ENCODE data around the gene CD53.
"Not testable (repeated sequence)": the region's sequence is repeated elsewhere in the genome, so short reads cannot be mapped to it uniquely, and the experiment has no call there.

The CD53 gene, protein sequence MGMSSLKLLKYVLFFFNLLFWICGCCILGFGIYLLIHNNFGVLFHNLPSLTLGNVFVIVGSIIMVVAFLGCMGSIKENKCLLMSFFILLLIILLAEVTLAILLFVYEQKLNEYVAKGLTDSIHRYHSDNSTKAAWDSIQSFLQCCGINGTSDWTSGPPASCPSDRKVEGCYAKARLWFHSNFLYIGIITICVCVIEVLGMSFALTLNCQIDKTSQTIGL

DNA sequence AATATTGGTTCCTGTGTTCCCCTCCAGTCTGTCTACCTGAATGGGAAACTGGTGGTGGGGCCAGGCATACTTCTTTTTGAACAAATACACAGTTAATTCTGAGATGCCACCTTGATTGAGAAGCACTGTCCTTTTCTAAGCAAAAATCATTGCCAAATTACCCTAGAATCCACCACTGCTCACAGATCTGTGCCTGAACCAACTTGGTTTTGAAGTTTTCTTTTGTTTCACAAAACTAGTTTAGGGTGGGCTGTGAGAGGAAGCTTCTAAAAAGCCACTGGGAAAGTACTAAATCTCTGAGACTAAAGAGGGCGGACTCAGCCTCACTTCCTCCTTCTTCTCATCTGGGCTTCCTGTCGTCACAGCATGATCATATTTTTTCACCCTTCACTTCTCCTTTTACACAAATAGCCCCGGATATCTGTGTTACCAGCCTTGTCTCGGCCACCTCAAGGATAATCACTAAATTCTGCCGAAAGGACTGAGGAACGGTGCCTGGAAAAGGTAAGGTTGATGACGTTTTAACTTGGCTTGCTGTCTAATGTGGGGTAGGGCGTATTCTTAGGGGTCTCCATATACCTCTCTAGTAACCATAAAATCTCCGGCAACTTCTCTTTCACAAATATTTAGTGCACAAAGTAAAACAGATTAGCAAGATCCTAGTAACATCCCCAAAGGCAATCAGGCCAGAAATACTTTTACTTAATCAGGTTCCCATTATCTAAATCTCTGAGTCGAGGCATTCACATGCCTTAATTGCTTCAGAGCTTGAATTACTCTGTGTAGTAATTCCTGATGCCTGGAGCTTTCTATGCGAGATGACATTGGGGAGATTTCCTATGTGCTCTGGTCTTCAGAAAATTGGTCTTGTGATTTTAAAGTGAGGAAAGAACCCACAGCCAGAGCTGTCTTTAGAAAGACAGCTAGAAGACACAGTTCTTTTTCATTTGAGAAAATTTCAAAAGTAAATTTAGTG, at the start of gene CD53:
Gene CD53 (plus strand): TSS at position 404 of the 976 bp plus-strand sequence. CDS start 18,261 bp downstream, outside the sequence.
- peak; percentile 53 for DNase-seq
- Mint-ChIP-seq H3K36me3 (ENCODE audit: low read depth) (peaks cover 52% of the 10 kb centered on the region), H3K27me3 (no peaks in the 10 kb centered on the region), H3K4me1 (ENCODE audit: low read depth) (peaks cover 51% of the 10 kb centered on the region), H3K4me3 (peak within 1 kb of the TSS; percentile 88), H3K27ac (peak within 1 kb of the TSS; percentile 99), H3K9me3 (peaks cover 5% of the 10 kb centered on the region)

DNA sequence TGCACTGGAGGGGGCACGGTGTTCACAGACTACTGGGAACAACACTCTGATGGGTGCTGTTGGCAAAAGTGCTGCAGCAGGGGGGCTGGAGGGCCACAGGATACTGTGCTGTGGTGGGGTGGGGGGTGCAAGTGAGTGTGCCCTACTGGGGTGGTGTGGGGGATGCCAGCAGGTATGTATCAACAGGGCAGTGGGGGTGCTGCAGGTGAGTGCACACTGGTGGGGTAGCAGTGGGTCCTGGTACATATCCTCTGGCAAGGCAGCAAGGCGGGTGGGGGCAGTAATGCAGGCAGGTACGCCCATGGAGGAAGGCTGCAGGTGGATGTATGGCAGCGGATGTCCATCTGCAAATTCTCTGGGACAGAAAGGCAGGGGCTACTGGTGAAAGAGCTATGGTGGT, 48.8 kb upstream of the CD53 start:
- H3K9me3 Mint-ChIP-seq: peaks cover 5% of the 10 kb centered on the region
- no peak for DNase-seq
- H3K4me3 Mint-ChIP-seq: no peak overlapping the region
- H3K4me1 Mint-ChIP-seq (ENCODE audit: low read depth): no peaks in the 10 kb centered on the region
- H3K27ac Mint-ChIP-seq: no peak overlapping the region
- no peaks in the 10 kb centered on the region for H3K36me3 Mint-ChIP-seq (ENCODE audit: low read depth)
- H3K27me3 Mint-ChIP-seq: peaks cover 3% of the 10 kb centered on the region

DNA sequence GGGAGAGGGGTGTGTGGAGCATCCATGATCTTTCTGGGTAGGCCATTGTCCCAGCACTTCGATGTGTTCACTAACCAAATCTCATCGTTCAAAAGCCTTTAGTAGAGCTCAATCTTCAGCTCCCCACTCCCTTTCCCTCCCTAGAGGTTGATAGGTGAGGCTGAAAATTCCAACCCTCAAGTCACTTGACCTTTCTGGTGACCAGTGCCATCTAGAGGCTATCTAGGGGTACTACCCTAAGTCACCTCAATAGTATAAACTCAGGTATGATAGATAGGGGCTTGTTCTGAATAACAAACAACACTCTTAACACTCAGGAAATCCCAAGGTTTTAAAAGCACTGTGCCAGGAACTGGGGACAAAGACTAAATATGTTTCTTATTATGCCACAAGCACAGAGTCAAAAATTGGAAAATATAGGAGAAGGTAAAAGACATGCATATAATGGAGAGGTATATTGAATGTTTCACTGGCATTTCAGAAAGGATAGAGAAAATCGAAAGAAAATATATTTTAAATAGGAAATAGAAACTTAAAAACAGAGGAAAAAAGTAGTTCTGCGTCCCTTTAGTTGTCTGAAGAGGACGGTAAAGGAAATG, 42.9 kb upstream of the CD53 start:
- Mint-ChIP-seq H3K36me3 (ENCODE audit: low read depth) (no peaks in the 10 kb centered on the region), H3K27ac (no peak overlapping the region)
- no peak for DNase-seq

DNA sequence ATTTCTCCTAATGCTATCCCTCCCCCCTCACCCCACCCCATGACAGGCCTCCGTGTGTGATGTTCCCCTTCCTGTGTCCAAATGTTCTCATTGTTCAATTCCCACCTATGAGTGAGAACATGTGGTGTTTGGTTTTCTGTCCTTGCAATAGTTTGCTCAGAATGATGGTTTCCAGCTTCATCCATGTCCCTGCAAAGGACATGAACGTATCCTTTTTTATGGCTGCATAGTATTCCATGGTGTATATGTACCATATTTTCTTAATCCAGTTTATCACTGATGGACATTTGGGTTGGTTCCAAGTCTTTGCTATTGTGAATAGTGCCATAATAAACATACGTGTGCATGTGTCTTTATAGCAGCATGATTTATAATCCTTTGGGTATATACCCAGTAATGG, 39.2 kb upstream of the CD53 start:
- H3K4me3 Mint-ChIP-seq; H3K4me1 Mint-ChIP-seq (ENCODE audit: low read depth): not testable (repeated sequence)

More for the DNA sequence above, 42.9 kb upstream of the CD53 start:
- H3K27me3 Mint-ChIP-seq: peaks cover 1% of the 10 kb centered on the region
- H3K4me1 Mint-ChIP-seq (ENCODE audit: low read depth): peaks cover 3% of the 10 kb centered on the region
- H3K4me3 Mint-ChIP-seq: no peak overlapping the region
- no peaks in the 10 kb centered on the region for H3K9me3 Mint-ChIP-seq

DNA sequence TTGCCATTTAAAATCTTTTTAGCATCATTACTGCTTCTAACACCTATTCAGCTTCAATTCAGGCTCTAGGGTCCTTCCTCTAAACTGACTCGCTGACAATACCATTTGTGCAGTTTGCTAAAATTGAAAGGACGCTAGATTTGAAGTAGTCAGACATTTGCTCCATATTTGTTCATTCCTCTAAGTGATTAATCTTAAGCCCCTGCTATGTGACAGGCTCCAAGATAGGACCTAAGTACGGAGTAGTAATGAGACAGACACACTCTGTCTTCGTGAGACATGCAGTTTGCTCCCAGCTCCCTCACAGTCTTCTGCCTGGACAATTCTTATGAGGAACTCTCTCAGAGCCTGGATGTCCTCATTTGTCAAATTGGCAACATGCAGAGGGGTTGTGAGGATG, 26.1 kb upstream of the CD53 start:
- Mint-ChIP-seq H3K4me3 (no peak overlapping the region), H3K4me1 (ENCODE audit: low read depth) (no peaks in the 10 kb centered on the region), H3K27ac (no peak overlapping the region), H3K36me3 (ENCODE audit: low read depth) (no peaks in the 10 kb centered on the region), H3K27me3 (no peaks in the 10 kb centered on the region), H3K9me3 (no peaks in the 10 kb centered on the region)
- DNase-seq: no peak

More for the DNA sequence above, 39.2 kb upstream of the CD53 start:
- H3K27me3 Mint-ChIP-seq; H3K9me3 Mint-ChIP-seq; H3K27ac Mint-ChIP-seq; H3K36me3 Mint-ChIP-seq (ENCODE audit: low read depth); DNase-seq: not testable (repeated sequence)

DNA sequence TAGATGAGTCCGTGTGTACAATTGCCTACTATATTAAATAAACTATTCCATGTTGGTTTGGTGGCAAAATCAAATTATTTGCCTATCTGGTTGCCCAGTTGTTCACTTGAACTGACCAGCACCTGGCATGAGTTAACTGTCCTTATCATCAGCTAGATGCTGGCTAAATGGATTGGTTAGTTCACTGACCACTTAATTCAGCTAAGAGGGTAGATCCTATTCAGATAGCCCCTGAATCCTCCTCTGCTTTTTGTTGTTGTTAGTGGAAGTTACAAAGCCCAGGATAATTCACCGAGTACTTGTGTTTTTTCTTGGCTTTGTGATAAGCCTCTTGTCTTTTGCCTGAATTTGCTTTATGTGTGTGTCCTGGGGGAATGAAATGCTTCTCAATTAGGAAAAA, 22.8 kb upstream of the CD53 start:
- H3K27me3 Mint-ChIP-seq: peaks cover 3% of the 10 kb centered on the region
- no peak for DNase-seq
- no peaks in the 10 kb centered on the region for H3K36me3 Mint-ChIP-seq (ENCODE audit: low read depth)
- no peak overlapping the region for H3K4me3 Mint-ChIP-seq
- no peak overlapping the region for H3K27ac Mint-ChIP-seq
- peaks cover 2% of the 10 kb centered on the region for H3K4me1 Mint-ChIP-seq (ENCODE audit: low read depth)
- no peaks in the 10 kb centered on the region for H3K9me3 Mint-ChIP-seq

DNA sequence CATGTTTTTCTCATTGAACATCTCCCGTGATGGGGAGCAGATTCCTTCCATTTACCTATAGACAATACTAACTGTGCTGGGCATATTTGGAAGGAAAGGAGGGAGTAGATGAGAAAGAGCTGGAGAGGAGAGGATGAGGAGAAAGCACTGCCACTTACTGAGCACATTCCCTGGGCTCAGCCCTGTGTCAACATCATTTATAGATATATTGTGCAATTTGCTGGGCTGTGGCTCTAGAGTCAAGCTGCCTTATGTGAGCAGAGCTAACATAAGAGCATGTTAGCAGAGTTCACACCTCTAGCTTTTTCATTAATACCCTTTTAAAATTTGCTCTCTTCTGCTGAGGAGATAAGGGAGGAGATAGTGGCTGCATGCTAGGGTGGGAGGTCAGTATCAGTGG, 22.3 kb upstream of the CD53 start:
- H3K27ac Mint-ChIP-seq: no peak overlapping the region
- no peaks in the 10 kb centered on the region for H3K36me3 Mint-ChIP-seq (ENCODE audit: low read depth)
- no peaks in the 10 kb centered on the region for H3K9me3 Mint-ChIP-seq
- DNase-seq: no peak
- no peak overlapping the region for H3K4me3 Mint-ChIP-seq
- H3K4me1 Mint-ChIP-seq (ENCODE audit: low read depth): peaks cover 2% of the 10 kb centered on the region
- peaks cover 3% of the 10 kb centered on the region for H3K27me3 Mint-ChIP-seq

DNA sequence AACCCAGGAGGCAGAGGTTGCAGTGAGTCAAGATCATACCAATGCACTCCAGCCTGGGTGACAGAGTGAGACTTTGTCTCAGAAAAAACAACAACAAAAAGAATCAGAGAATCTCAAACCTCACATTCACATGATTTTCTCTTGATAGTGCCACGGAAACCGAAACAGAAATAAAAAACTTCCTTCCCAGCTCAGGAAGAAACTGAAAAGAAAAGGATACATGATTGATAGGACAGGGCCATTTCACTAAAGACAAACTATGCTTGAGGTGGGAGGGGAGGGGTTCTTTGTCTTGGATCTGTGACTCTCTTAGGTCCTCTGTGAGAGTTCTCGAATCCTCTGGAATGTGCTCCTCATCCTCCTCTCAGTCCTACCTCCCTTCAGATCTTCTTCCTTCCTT, 19.8 kb upstream of the CD53 start:
- no peak overlapping the region for H3K27ac Mint-ChIP-seq
- peaks cover 3% of the 10 kb centered on the region for H3K27me3 Mint-ChIP-seq
- DNase-seq: no peak
- no peaks in the 10 kb centered on the region for H3K36me3 Mint-ChIP-seq (ENCODE audit: low read depth)
- H3K4me1 Mint-ChIP-seq (ENCODE audit: low read depth): peaks cover 7% of the 10 kb centered on the region
- H3K4me3 Mint-ChIP-seq: no peak overlapping the region
- no peaks in the 10 kb centered on the region for H3K9me3 Mint-ChIP-seq

DNA sequence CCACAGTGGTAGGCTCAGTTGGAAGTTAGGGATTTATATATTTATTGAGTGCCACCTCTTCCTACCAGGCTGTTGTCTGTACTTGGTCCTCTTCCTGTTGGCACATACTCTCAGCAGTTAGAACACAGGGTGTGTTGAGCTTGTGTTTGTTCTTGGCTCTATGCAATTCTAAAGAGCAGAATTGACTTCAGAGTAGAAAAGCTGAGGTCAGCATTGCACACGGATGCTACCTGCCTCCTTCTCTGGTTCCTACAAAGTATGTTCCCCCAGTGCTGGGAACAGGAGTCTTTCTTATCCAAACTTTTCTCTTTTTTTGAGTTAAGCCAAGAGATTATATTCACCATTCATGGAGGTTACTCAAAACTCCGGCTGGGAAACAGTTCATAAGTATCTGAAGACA, 16.5 kb upstream of the CD53 start:
- H3K27me3 Mint-ChIP-seq: peaks cover 3% of the 10 kb centered on the region
- no peaks in the 10 kb centered on the region for H3K36me3 Mint-ChIP-seq (ENCODE audit: low read depth)
- no peak overlapping the region for H3K27ac Mint-ChIP-seq
- H3K4me3 Mint-ChIP-seq: no peak overlapping the region
- peaks cover 4% of the 10 kb centered on the region for H3K9me3 Mint-ChIP-seq
- peaks cover 26% of the 10 kb centered on the region for H3K4me1 Mint-ChIP-seq (ENCODE audit: low read depth)
- DNase-seq: no peak

DNA sequence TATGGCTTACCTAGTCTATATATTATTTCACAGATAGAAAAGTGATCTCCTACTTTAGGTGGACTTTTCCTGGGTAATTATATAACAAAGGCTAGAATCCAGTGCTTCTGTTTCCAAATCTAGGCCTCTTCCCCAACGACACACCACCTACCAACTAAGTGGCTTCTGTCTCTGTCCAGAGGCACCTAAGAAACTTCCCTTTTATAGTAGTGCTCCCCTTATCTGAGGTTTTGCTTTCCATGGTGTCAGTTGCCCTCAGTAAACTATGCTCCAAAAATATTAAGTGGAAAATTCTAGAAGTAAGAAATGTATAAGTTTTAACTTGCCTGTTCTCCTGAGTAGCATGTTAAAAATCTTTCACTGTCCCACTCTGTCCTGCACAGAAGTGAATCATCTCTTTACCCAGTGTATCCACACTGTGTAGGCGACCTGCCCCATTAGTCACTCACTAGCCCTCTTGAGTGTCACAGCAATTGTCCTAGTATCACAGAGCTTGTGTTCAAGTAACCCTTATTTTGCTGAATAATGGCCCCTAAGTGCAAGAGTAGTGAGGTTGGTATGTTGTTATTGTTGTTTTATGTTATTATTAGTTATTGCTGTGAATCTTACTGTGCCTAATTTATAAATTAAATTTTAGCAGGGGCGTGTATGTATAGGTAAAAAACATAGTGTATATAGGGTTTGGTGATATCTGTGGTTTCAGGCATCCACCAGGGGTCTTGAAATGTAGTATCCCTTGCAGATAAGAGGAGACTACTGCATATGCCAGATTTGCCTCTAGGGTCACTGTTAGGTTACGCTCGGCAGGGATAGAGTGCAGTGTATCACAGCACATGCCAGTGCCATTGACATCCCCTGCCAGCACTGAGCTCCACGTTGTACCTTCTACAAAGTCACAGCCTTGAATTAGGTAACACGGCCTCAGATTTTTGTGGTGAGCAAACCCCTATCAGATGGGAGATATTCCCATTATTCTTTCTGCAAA, 14.7 kb upstream of the CD53 start:
- Mint-ChIP-seq H3K9me3 (peaks cover 8% of the 10 kb centered on the region), H3K4me3 (no peak overlapping the region), H3K27me3 (peaks cover 3% of the 10 kb centered on the region), H3K27ac (no peak overlapping the region), H3K36me3 (ENCODE audit: low read depth) (no peaks in the 10 kb centered on the region), H3K4me1 (ENCODE audit: low read depth) (peaks cover 32% of the 10 kb centered on the region)
- DNase-seq: no peak

DNA sequence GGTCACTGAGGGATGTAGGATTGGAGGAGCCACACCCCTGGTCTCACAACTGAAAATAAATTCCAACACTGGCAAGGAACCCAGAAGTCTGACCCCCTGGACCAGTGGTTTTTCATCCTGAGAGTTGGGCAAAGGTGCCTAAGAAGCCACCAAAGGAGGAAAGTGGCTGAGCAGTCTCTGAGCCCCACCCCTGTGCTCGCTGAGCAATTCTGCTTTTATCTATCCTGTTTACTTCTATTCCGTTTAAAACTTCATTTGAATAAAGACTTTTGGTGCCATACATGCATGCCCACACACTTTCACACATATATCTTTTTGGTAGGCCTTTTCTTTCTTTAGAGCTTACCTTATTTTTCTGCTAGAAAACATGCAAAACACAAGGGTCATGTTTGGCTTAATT, 13.9 kb upstream of the CD53 start:
- Mint-ChIP-seq H3K27me3 (peaks cover 3% of the 10 kb centered on the region), H3K27ac (no peak overlapping the region), H3K9me3 (peaks cover 9% of the 10 kb centered on the region), H3K4me1 (ENCODE audit: low read depth) (peaks cover 38% of the 10 kb centered on the region), H3K4me3 (no peak overlapping the region), H3K36me3 (ENCODE audit: low read depth) (no peaks in the 10 kb centered on the region)
- DNase-seq: no peak

DNA sequence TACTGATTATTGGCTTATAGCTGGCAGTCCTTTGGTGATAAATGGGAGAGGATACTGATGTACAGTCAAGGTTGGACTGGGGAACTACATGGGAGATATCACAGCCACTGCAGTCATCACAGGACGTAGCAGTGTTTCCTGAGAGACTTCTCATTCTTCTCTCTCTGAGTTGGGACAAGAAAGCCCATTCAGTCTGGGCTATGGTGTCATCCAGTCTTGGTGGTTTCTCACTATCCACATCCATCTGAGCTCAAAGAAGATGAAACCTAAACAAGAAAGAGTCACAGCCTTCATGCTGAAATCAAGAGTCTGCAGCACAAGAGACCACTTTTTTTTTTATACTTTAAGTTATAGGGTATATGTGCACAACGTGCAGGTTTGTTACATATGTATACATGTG, 12.8 kb upstream of the CD53 start:
- Mint-ChIP-seq H3K27me3 (no peaks in the 10 kb centered on the region), H3K9me3 (peaks cover 20% of the 10 kb centered on the region), H3K4me1 (ENCODE audit: low read depth) (peaks cover 49% of the 10 kb centered on the region), H3K27ac (peak overlapping the region; percentile 27), H3K4me3 (no peak overlapping the region), H3K36me3 (ENCODE audit: low read depth) (peaks cover 9% of the 10 kb centered on the region)
- DNase-seq: no peak

DNA sequence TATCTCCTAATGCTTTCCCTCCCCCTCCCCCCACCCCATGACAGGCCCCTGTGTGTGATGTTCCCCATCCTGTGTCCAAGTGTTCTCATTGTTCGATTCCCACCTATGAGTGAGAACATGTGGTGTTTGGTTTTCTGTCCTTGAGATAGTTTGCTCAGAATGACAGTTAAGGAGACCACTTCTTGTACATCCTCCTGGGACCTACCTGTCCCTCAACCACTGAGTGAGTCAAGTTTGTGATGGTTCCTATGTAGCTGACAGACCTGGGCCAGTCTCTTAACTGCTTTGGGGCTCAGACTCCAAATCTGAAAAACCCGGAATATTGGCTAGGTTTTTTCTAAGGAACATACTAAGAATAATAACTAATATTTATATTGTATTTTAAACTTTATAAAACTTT, 12.3 kb upstream of the CD53 start:
- H3K27ac Mint-ChIP-seq; DNase-seq; H3K36me3 Mint-ChIP-seq (ENCODE audit: low read depth); H3K4me3 Mint-ChIP-seq; H3K27me3 Mint-ChIP-seq: not testable (repeated sequence)
- H3K9me3 Mint-ChIP-seq: peaks cover 24% of the 10 kb centered on the region
- H3K4me1 Mint-ChIP-seq (ENCODE audit: low read depth): peaks cover 49% of the 10 kb centered on the region

DNA sequence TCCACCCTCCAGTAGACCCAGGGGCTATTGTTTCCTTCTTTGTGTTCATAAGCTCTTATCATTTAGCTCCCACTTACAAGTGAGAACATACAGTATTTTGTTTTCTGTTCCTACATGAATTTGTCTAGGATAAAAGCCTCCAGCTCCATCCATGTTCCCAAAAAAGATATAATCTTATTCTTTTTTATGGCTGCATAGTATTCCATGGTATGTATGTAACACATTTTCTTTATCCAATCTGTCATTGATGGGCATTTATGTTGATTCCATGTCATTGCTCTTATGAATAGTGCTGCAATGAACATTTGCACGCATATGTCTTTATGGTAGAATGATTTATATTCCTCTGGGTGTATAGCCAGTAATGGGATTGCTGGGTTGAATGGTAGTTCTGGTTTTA, 11.0 kb upstream of the CD53 start:
- H3K27ac Mint-ChIP-seq, H3K27me3 Mint-ChIP-seq, H3K4me3 Mint-ChIP-seq, DNase-seq: not testable (repeated sequence)
- Mint-ChIP-seq H3K36me3 (ENCODE audit: low read depth) (peaks cover 13% of the 10 kb centered on the region), H3K9me3 (peaks cover 36% of the 10 kb centered on the region), H3K4me1 (ENCODE audit: low read depth) (peaks cover 50% of the 10 kb centered on the region)

Data from activated T-cell treated with anti-CD3 and anti-CD28 coated beads, Interleukin-2, amount 50 U/mL, for 24 hours (primary cell).